ENCODE results near the gene NUDT3. TPM values are rescaled to one million over a fixed set of nuclear protein-coding genes. Genes with fewer than 3 reads are reported as not detected.

NUDT3 gene
- total RNA-seq, 4 donors from 2014 or later: 9.6 to 27.9 (median 16.9) TPM

DNA sequence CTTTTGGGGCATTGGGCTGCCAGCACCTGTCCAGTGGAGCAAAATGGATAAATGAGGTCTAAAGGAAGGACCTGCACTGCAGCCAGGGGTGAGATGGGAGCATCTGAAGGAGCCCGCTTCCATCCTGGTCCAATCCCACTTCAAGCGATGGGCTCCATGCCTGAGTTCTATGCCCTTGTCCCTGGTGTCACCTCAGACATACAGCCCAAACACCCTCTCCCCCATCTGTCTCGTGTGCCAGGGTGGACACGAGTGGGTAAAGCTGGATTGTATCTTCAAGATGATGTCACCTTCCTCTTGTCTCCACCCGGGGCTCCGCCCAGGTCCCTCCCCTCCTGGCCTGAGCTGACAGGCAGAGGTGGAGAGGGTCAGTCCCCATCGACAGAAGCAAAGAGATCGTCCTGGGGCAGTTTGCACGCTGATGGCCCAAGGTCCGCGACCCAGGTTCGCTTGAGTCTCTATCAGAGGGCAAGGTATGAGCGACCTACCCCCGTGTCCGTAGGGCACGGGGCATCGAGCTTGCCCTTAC, 144.2 kb downstream of the NUDT3 start:
- in situ Hi-C loops (cut with MboI; ENCODE audit: low pct_ligation_motif_present in 1 of 4, low pct_unique_long_range_greater_than_20kb in 1 of 4, low sequenced_read_pairs in 3 of 4) (loop anchor here in 1 of 4 donors (10.0 kb wide), 1 partner anchor 167 kb away; no protein-coding TSS in a partner anchor), intact Hi-C loops (cut with DNase I; ENCODE audit: low total_unique reads) (loop anchor here (5.0 to 10.0 kb wide), 2 partner anchors 144 to 167 kb away; partner anchors contain the start of gene NUDT3)
- H3K27ac ChIP-seq: peak overlapping the region; percentile 87 to 91 (median 88)
- TF ChIP-seq POLR2A (IDR thresholded peaks at IDR 0.05) (no peak), EP300 (IDR thresholded peaks at IDR 0.05; ENCODE audit: low read depth) (no peak), POLR2AphosphoS5 (IDR thresholded peaks at IDR 0.05) (no peak)
- TF ChIP-seq, protein P1, sequence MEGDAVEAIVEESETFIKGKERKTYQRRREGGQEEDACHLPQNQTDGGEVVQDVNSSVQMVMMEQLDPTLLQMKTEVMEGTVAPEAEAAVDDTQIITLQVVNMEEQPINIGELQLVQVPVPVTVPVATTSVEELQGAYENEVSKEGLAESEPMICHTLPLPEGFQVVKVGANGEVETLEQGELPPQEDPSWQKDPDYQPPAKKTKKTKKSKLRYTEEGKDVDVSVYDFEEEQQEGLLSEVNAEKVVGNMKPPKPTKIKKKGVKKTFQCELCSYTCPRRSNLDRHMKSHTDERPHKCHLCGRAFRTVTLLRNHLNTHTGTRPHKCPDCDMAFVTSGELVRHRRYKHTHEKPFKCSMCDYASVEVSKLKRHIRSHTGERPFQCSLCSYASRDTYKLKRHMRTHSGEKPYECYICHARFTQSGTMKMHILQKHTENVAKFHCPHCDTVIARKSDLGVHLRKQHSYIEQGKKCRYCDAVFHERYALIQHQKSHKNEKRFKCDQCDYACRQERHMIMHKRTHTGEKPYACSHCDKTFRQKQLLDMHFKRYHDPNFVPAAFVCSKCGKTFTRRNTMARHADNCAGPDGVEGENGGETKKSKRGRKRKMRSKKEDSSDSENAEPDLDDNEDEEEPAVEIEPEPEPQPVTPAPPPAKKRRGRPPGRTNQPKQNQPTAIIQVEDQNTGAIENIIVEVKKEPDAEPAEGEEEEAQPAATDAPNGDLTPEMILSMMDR (IDR thresholded peaks at IDR 0.05): no peak
- H3K4me3 ChIP-seq: peak overlapping the region; percentile 52 to 76 (median 68)
- no peaks in the 10 kb centered on the region for H3K36me3 ChIP-seq
- 9% methylated on average over 17 of the region's 17 CpGs; no CpG with 5 or more reads in 1 of the 2 donors for WGBS, 2 donors (ENCODE audit: low coverage in 1 of 2)
- H3K9me3 ChIP-seq: no peaks in the 10 kb centered on the region
- H3K27me3 ChIP-seq: no peaks in the 10 kb centered on the region
- DNase-seq: peak; percentile 75
- H3K4me1 ChIP-seq: peaks cover 10 to 31% (median 21%) of the 10 kb centered on the region in 4 donors

DNA sequence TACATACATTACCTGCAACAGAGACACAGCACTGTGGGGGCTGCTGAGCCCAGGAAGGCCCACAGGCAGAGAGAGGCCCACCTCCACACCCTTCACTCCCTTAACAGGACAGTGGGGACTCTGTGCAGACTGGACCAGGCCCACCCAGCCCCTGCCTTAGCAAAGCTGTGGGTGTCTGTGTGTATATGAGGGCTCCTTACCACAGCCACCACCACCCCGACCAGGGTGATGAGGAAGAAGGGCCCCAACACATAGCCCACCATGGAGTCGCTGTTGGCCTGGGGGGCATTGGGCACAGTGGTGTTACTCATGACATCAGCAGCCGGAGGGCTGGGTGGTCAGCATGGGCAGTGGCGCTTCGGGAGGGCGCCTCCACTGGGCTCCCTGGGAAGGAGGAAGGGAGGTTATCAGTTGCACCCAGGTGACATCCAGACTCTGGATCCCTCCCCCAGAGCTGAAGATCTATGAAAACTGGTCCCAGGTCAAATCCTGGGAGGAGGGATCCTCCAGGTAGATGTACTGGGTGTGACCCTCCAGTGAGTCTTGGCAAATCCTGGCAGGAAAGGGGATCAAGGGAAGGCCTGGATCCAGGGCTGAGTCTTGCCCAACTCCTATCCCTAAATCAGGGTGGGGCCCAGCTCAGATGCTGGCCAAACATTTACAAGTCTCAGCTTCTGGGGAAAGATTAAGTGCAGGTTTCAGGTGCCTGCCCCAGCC, 144.8 kb downstream of the NUDT3 start:
- 85% methylated on average over 6 of the region's 6 CpGs; no CpG with 5 or more reads in 1 of the 2 donors for WGBS, 2 donors (ENCODE audit: low coverage in 1 of 2)
- Histone ChIP-seq H3K9me3 (no peaks in the 10 kb centered on the region), H3K27ac (peak overlapping the region; percentile 87 to 91 (median 88)), H3K36me3 (no peaks in the 10 kb centered on the region), H3K27me3 (no peaks in the 10 kb centered on the region), H3K4me1 (peaks cover 10 to 31% (median 21%) of the 10 kb centered on the region in 4 donors), H3K4me3 (no peak overlapping the region)
- intact Hi-C loops (cut with DNase I; ENCODE audit: low total_unique reads): loop anchor here (5.0 to 10.0 kb wide), 2 partner anchors 145 to 167 kb away; partner anchors contain the start of gene NUDT3
- in situ Hi-C loops (cut with MboI; ENCODE audit: low pct_ligation_motif_present in 1 of 4, low pct_unique_long_range_greater_than_20kb in 1 of 4, low sequenced_read_pairs in 3 of 4): loop anchor here in 1 of 4 donors (10.0 kb wide), 1 partner anchor 167 kb away; no protein-coding TSS in a partner anchor
- DNase-seq: no peak
- no peak for TF ChIP-seq EP300 (IDR thresholded peaks at IDR 0.05; ENCODE audit: low read depth)
- TF ChIP-seq POLR2A (IDR thresholded peaks at IDR 0.05): no peak
- TF ChIP-seq, protein P1 (IDR thresholded peaks at IDR 0.05): no peak
- TF ChIP-seq POLR2AphosphoS5 (IDR thresholded peaks at IDR 0.05): no peak

DNA sequence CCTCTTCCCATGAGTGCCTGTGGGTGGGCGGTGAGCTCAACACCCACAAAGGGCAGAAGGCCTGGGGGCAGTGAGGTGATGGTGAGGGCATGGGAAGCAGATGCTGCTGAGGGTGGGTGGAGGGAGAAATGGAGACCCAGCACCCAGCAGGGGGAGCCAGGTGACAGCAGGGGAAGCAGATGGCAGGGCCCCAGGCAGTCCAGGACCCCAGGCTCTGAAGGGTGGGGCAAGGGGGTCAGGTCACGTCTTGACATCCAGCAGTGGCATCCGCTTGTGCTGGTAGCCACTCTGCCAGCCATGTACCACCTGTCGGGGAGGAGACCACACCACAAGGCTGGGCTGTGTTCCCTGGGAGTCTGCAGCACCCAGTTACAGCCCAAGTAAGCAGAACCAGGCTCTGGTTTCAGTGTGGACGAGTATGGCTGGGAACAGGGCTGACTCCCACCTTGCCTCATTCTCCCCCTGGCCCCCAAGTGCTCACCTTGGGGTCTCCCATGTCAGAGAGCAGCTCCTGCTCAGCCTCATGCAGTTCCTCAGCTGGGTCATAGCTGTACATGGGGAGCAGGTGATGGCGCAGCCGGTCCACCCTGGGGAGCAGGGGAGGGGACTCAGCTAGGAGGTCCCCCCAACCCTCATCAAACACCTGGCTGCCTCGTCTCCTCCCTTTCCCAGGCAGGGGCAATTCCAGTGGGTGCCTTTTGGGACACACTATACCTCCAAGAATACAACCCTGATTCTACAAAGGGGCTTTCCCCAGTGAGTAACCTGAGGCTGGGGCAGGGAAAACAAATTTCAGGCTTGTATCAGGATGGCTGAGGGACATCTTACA, 145.7 kb downstream of the NUDT3 start:
- H3K4me3 ChIP-seq: no peak overlapping the region
- no peak overlapping the region for H3K27ac ChIP-seq
- WGBS, 2 donors (ENCODE audit: low coverage in 1 of 2): 63% methylated on average over 8 of the region's 8 CpGs; no CpG with 5 or more reads in 1 of the 2 donors
- no peak for DNase-seq
- H3K9me3 ChIP-seq: no peaks in the 10 kb centered on the region
- in situ Hi-C loops (cut with MboI; ENCODE audit: low pct_ligation_motif_present in 1 of 4, low pct_unique_long_range_greater_than_20kb in 1 of 4, low sequenced_read_pairs in 3 of 4) (loop anchor here in 1 of 4 donors (10.0 kb wide), 1 partner anchor 168 kb away; no protein-coding TSS in a partner anchor), intact Hi-C loops (cut with DNase I; ENCODE audit: low total_unique reads) (loop anchor here (5.0 to 10.0 kb wide), 2 partner anchors 146 to 168 kb away; partner anchors contain the start of gene NUDT3)
- H3K4me1 ChIP-seq: peaks cover 10 to 31% (median 21%) of the 10 kb centered on the region in 4 donors
- no peaks in the 10 kb centered on the region for H3K36me3 ChIP-seq
- no peaks in the 10 kb centered on the region for H3K27me3 ChIP-seq
- TF ChIP-seq, protein P1 (IDR thresholded peaks at IDR 0.05): peak in 2 of 5 experiments; percentile 18 to 24
- no peak for TF ChIP-seq EP300 (IDR thresholded peaks at IDR 0.05; ENCODE audit: low read depth)

All from transverse colon (tissue), 4 donors.